GM19238 (cell line): ENCODE results near the gene NOC4L.

Experiments
- DNase-seq: peaks from one replicate; pipeline ENCODE4 v3.0.0; 2011; ENCODE audit warnings: low spot score; ENCODE audit not compliant: insufficient read length

Gene NOC4L

DNA sequence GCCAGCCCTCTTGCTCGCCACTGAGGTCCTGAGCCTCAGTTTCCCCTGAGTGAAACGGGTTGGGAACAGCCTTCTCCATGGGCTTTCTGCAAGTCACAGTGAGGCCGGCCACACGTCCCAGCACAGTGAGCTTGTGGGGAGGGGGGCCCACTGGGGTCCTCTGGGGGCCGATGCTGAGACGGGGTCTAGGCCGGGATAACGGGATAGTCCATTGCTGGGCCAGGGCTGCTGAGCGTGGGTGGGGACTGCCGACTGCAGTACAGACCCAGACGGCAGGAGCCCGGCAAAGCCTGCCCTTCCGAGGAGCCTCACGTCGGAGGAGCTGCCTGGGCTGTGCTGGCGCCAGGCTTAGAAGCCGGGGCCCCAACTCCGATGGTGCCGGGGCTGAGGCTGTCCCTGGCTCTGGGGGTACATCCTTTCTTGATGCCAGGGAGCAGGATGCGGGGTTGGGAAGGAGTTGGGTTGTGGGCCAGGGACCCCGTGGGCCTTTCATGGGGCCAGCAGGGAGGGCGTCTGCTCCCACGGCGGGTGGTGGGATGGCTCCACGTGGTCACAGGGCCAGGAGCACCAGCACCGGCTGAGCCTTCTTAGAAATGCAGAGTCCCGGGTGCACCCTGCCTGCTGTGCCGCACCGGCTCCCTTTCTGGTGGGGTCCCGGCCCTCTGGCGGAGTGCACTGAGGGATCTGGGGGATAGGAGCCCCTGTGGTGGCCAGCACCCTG lies 24.2 kb downstream of the NOC4L start:
- DNase-seq = no peak

DNA sequence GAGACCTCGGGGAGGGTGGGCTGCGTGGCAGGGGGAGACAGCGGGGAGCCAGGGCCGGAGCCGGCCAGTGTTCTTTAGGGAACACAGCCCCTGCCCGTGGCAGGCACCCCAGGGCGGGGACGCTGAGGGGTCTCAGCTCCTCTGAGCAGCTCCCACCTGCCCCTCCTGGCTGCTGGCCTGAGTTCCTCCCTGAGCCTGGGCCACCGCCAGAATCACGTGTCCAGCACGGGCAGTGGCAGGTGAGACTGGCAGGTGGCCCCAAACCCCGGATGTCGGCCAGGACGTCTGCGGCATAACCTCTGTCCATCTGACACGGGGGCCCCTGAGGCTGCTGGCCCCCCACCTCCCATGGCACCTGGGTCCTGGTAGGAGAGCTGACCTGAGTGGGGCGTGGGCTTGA lies 25.1 kb downstream of the NOC4L start:
- DNase-seq = no peak

DNA sequence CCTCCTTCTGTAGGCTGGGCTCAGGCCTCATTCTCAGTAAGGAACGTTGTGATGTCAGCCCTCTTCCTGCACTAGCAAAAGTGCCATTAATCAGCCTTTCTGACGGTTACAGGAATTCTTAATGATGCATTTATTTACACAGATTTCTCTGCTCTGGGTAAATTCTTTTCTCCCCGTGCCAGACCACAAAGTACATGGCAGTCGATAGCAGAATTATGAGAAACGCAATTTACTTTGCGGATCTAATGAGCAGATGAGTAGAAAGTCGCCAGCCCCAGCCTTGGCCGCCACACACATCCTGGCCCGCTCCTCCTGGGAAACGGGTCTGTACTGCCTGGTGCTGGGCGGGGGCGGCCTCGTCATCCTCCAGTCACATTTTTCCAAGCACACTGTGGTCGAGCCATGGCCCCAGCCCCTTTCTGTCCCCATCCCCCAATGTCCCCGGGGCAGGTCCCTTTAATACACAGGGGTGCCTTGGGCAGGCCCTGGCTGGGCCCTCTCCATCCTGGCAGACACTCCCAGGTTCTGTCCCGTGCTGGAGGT lies 25.9 kb downstream of the NOC4L start:
- no peak for DNase-seq

DNA sequence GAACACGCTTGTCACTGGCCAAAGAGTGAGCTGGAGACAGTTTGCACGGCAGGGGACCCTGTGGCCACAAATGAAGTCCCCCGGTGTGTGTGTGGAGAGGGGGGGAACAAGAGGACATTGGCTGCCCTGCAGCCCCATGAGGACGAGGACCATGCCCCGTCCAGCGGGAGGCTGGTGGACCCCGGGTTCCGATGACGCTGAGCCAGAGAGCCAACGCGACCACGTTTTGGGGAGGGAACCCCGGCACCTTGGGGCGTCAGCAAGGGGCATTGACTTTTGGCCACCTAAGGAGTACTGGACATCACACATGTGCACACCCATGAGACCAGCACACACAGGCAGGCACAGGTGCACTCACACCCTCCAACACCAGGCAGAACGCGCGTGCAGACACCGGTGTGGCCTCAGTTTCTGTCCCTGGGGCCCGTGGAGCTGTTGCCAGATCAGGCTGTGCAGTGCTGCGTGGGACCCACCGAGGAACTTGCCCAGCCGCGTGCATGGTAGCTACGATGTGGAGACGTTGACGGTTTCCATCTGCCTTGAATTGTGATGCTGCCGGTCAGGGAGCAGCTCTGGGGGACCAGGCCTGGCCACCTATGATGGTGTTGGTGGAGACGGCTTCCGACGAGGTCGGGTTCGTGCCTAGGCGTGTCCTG lies 26.5 kb downstream of the NOC4L start:
- no peak for DNase-seq

DNA sequence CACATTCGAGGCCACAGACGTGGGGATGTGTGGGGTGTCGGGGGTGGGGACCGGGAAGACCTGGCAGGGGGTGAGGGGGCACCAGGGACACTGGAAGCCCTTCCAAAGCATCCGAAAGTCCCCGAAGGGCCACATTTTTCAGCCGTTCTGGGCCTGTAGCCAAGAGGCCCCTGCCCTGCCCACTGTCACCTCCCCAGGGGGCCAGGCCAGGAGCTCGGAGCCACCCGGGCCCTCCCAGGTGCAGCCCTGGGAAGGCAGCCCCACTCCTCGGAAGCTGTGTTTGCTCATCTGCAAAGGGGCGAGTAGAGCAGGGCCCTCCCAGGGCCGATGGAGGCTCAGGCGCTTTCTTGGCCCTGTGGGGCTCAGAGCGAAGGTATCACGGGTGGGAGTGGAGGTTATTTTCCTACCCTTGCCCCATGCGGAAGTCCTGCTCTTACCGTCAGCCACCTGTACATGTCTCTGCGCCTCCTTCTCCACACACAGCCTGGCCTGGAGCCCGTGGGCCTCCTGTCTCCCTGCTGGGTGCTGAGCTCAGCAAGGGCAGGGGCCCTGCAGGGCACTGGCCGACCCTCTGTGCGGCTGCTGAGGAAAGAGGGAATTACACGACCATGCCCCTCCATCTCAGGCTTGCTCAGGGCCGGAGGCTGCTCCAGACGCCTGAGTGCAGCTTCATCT lies 27.2 kb downstream of the NOC4L start:
- DNase-seq = no peak

DNA sequence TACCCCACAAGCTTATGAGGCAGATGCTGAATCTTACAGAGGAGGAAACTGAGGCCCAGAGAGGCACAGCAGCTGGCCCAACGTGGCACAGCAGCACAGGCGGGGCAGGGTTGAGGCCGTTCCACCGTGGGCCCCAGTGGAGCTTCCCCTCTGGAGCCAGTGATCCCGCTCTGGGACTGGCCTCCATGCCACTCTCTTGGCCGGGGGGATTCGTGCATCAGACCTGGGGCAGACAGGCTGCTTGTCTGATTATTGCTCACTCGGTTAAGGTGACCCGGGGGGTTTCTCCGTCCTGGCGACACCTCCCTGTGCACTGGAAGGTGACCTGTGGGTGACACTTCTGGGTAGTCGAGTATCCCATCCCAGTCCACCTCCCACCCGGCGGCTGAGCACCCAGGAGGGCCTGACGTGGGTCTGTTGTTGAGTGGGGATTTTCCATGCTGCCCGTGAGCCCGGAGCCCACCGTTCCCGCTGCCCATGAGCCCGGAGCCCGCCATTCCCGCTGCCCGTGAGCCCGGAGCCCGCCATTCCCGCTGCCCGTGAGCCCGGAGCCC lies 27.8 kb downstream of the NOC4L start:
- no peak for DNase-seq

DNA sequence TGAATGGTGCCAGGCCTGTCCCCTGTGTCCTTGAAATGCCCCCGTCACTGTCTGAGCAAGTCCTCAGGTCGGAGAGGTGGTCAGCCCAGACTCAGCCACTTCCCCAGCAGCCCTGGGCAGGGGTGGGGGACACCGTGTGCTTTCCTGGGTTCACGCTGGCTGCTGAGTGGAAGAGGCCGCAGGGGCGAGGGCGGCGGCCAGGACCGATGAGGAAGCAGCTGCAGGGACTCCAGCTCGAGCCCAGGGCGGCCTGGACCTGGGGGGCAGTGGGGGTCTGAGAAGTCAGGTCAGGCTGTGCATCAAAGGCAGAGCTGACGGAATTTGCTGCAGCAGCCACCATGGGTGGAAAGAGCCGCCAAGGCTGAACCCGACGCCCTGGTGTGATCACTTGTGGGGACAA lies 28.4 kb downstream of the NOC4L start:
- no peak for DNase-seq

DNA sequence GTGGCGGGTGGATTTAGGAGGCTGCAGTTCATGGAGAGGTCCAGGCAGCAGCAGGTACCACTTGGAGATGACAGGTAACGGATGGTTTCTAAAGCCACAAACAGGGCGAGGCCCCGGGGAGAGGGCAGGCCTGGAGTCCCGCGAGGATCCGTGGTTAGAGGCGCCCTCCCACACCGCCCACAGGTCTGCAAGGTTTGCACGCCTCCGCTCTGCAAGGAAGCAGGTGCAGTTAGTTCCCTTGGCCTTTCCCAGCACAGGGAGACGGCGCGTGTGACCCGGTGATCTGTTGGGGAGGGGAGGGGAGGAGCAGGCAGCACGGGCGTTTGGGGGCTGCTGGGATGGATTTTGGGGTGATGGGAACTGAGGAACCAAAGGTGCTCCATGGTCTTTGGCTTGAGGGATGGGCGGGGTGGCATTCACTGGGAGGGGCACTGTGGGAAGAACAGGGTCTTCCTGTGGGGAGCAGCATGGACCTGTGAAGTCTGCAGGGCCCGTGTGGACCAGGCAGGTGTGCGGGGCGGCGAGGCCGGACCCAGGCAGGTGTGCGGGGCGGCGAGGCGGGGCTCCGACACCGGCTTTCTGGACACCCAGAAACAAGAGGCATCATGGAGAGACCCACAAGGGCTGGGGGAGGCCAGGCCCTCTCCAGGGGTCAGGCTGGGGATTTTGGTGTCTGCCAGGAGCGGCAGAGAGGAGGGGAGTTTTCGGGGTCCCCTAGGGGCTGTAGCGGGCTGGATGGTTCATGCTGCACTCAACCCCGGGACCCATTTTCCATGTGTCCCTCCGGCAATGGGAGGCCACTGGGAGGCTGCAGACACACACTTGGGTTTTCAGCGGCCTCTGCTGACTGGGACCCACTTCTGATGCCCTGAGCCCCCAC lies 29.1 kb downstream of the NOC4L start:
- no peak for DNase-seq

DNA sequence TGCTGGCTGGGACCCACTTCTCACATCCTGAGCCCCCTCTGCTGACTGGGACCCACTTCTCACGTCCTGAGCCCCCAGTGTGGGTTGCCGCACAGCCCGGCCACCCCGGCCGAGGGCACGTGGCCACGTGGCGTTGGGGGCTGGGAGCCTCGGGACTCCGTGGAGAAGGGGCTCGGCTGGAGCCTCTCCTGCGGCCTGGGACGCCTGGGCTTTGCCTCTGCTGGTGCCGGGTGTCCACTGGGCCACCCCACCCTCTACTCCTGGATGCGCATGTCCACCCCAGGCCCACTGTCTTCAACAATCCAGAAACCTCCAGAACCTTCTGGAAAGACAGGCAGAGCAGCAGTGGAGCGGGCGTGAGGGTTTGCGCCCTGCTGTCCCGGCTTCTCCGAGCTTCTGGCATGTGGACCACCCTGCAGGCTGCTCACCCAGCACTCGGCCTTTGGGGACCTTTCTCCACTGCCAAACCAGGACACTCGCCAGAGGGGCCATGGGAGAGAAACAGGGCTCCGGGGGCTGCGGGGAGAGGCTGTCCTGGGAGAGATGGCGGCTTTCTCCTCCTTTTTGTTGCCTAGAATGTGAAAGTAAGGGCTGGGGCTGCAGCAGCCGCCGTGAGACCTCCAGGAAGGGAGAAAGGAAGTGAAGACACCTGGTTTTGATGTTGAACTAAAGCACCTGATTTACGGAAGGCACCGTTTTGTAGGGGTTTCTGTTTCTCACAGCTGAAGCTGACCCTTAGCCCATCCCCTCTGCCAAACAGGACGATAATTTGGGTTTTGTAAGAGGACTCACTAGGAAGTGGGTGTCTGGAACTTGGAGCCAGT lies 30.0 kb downstream of the NOC4L start:
- no peak for DNase-seq

DNA sequence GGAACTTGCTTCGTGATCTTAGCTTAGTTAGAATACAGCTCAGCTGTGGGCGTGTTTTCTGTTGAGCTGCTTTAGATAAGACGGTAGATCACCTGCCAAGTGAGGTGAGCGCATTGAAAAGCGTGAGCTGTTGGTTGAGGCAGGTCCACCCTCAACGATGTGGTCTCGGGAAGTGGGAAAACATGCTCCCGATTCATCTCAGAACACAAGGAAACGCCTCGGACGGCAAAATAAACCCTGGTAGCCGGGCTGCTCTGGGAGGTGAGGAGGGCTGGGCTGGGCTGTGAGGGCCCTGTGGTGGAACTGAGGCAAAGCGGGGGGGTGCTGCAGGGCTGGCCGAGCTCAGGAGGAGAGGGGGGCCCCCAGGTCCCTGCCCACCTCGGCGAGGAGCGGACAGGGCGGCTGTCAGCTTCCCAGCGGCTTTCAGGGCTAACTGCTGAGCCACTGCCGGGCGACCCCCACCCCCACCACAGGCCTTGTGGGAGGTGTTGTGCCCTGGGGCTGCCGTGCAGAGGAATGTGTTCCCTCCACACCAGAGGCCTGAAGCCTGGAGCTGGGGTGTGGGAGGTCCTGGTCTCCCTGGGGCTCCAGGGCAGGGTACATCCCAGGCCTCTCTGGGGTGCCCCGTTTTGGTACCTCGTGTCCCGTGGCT lies 30.7 kb downstream of the NOC4L start:
- no peak for DNase-seq

DNA sequence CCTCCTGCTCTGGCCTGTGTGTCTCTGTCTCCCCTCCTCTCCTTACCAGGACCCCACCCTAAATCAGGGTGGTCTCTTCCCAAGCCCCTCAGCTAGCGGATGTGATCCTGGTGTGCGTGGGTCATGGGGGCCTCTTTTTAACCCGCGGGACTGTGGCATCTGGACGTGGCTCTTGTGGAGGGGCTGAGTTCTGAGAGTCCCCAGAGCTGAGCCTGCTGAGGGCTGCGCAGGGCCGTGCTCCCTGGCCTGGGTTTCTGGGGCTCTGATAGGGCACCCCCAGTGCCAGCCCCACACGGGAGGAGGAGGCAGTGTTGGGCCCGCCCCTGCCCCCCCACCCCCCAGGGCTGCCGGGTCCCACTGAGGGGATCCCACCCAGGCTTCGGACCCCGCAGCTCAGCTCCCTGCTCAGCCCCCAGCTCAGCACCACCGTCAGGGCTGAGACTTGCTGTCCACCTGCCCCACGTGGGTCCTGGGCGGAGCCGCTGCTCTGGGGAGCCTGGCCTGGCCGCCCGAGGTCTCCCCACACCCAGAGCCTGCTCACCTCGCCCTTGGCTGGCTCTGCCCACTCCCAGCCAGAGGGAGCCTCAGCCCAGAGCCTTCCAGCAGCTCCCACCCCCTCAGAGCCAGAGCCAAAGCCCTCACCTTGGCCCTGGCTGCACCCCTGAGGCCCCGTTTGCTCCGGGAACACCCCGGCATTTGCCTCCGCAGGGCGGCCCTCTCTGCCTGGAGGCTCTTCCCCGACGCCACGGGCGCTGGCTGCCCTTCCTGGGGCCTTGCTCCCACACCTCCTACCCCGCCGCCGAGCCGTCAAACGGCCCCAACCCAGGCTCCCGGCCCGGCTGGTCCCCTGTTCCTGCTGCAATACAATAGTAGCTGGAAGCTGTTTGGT lies 31.5 kb downstream of the NOC4L start:
- DNase-seq = no peak

DNA sequence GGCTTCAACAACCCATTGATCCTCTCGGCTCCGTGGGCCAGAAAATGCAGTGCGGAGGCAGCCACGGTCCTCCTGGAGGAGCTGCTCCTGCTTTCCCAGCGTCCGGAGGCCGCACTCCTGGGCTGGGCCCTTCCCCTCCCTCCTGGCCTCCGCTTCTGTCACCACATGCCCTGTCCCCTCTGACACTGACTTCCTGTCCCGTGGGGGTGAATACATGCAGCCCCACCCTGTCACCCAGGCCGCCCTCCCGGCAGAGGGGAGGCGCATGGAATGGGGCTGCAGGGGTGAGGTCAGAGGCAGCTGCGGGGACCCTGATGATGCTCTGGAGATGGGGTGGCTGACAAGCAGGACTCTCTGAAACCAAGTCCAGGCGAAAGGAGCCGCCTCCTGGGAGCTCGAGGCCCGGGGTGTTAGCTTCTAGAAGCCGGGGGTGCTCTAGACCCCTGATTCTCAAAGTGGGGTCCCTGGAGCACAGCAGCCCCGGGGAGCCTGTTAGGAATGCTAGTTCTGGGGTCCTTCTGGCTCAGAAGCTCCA lies 32.2 kb downstream of the NOC4L start:
- no peak for DNase-seq

DNA sequence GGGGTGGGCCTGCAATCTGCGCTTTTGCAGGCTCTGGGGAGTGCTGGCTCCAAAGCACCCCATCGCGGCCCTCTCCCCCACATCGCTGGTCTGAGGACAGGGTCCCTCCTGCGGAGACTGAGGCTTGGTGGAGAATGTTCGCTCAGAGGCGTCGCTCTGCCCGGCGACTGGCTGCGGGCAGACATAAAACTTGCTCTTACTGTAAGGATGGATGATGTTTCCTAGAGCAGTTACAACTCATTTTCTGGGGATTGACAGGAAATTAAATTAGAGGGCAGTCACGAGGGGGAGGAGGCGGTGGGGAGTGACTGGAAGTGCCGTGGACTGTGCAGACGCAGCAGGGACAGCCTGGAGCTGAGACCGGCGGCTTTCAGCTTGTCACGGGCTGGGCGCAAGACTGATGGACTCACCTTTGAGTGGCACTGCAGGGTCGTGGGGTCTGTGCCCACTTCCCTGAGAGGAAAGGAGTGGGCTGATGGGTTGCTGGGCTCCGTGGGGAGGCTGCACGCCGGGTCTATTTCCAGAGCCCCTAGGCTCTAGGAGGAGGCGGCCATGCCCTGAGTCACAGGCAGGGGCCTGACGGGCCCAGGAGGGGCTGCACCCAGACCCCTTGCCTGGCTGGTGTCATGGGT lies 32.8 kb downstream of the NOC4L start:
- no peak for DNase-seq

DNA sequence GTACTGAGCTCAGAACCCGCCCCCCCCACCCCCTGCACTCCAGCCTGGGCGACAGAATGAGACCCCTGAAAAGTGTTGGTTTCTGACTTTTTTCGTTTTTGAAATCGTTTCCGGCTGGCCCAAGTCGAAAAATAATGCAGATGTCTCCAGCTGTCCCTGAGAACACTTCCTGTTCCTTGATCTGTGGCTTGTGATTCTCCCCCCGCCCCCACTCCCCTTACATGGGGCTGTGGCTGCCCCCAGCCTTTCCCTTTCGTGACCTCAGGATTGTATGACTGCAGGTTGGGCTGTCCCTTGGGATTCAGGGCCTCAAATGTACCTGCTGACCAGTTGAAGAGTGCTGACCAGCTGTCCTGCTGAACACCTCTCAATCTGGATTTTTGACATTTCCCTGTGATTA lies 34.1 kb downstream of the NOC4L start:
- DNase-seq = no peak

DNA sequence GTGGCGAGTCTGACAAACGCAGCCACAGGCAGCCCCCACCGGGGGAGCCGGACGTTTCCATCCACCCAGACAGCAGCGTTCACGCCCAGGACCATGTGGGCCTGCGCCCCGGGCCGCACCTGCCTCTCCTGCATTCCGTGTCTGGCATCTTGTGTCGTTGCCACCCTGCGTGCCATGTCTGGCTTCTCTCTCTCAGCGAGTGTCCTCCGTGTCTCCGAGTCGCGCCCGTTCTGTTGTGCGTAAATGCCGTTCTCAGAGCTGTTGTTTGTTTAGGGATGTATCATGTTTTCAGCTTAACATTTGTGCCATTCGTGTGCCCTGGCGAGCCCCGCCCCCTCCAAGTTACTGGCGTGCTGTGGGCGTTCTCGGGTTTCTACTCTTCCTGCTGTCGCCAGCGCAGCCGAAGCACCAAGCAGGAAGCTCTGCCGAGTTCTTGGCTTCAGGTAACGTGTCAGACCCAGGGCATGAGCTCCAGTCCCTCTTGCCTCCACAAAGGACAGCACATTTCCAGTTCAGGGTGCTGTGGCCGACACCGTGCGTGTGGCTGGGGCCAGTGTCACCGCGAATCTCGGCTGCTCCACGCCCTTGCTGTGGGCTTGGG lies 34.6 kb downstream of the NOC4L start:
- DNase-seq = no peak

DNA sequence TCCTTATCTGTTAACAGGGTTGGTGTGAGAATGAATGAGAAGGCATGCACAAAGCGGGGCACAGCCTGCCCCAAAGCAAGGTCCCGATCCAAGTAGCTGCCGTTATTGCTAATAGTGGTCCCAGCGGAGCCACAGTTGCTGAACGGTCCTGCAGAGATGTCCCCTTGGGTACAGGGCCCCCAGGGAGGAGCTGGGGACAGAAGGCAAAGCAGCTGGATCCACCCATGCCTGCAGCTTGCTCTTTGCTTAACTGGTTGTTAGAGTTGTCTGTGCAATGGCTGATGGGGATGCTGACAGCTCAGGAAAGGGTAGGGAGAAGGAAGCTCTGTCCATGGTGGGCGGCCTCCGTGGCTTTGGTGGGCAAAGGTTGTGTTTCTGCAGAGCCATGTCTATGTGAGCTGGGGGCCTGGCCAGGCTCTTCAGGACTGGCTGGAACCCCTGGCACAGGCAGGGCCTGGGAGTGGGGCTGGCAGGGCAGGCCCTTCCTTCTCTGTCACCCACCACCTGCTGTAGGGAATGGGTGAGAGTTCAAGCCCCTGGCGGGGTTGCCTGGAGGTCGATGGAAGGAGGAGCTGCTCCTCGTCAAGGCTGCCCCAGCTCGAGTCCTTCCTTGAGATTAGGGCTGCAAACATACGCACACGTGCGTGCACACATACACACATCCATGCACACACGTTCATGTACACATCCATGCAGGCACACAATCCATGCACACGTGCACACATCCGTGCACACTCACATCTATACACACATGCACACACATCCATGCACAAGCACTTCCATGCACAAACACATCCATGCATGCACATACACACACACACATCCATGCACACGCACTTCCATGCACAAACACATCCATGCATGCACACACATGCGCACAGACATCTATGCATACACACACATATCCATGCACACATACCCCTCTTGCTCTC lies 35.4 kb downstream of the NOC4L start:
- no peak for DNase-seq
